OCI-LY7 (cell line): Measurements from ENCODE around the gene SLC26A8. TPM values are rescaled to one million over a fixed set of nuclear protein-coding genes. Genes with fewer than 3 reads are reported as not detected.

Experiments used
- Bru-seq: library from RNA; stranded (reverse); fragments of 400-500 nt; gene quantifications from one replicate; lab custom pipeline; 2021; lab: Mats Ljungman, UMichigan
- BruChase-seq, 2 experiments: library from RNA; stranded (reverse); fragments of 400-500 nt; gene quantifications; one replicate each; lab custom pipeline; 2021; lab: Mats Ljungman, UMichigan
- BruUV-seq: library from RNA; stranded (reverse); fragments of 400-500 nt; replicated peaks from 2 replicates; lab custom pipeline; 2021; lab: Mats Ljungman, UMichigan
- CTCF ChIA-PET: fragments of 300-600 bp; sonication (Branson Sonifier 250); formaldehyde crosslinking; loops from one replicate; lab custom pipeline; 2022; ENCODE audit warnings: antibody characterized with exemption; ENCODE audit not compliant: unreplicated experiment; lab: Charles Lee
- POLR2A ChIA-PET: fragments of 300-600 bp; sonication (Branson Sonifier 250); formaldehyde crosslinking; loops from one replicate; lab custom pipeline; 2022; ENCODE audit warnings: antibody characterized with exemption; lab: Charles Lee
- DNase-seq: peaks from one replicate; pipeline ENCODE4 v3.0.0-alpha.2; 2015; ENCODE audit warnings: low spot score
- H2AFZ ChIP-seq: fragments of 200-600 bp; sonication (generic), shearing (Covaris generic); 2 replicates; pipeline ENCODE4 v1.6.1; 2014; ENCODE audit warnings: mild to moderate bottlenecking, antibody characterized with exemption, low read length, moderate library complexity
- H3K27ac ChIP-seq: fragments of 200-600 bp; sonication (generic); 2 replicates; pipeline ENCODE4 v1.5.1; 2014; ENCODE audit warnings: mixed run types, low read depth, mild to moderate bottlenecking, moderate library complexity, low read length, inconsistent platforms; ENCODE audit not compliant: poor library complexity, severe bottlenecking
- H3K36me3 ChIP-seq: fragments of 200-600 bp; sonication (generic); 2 replicates; pipeline ENCODE4 v1.6.1; 2014; ENCODE audit warnings: mild to moderate bottlenecking, antibody characterized with exemption, low read length, moderate library complexity, mixed read lengths; ENCODE audit not compliant: insufficient read depth
- H3K4me1 ChIP-seq: fragments of 200-600 bp; sonication (generic); 2 replicates; pipeline ENCODE4 v1.5.1; 2014; ENCODE audit warnings: mild to moderate bottlenecking, low read length; ENCODE audit not compliant: insufficient read depth, poor library complexity, severe bottlenecking
- H3K4me2 ChIP-seq: fragments of 200-600 bp; sonication (generic); 2 replicates; pipeline ENCODE4 v1.6.1; 2014; ENCODE audit warnings: mild to moderate bottlenecking, low read length
- H3K4me3 ChIP-seq: fragments of 200-600 bp; sonication (generic); 2 replicates; pipeline ENCODE4 v1.5.1; 2014; ENCODE audit warnings: mild to moderate bottlenecking, low read depth, low read length; ENCODE audit not compliant: poor library complexity, severe bottlenecking
- H3K79me2 ChIP-seq: fragments of 200-600 bp; sonication (generic); 2 replicates; pipeline ENCODE4 v1.6.1; 2016; ENCODE audit warnings: low read depth, mild to moderate bottlenecking, low read length, moderate library complexity, mixed read lengths; ENCODE audit not compliant: insufficient read depth
- H3K9me2 ChIP-seq: fragments of 200-600 bp; sonication (generic); 2 replicates; pipeline ENCODE4 v1.6.1; 2016; ENCODE audit warnings: mild to moderate bottlenecking, low read length, mixed read lengths; ENCODE audit not compliant: insufficient read depth
- H3K9me3 ChIP-seq: fragments of 200-600 bp; sonication (generic); 2 replicates; pipeline ENCODE4 v1.6.1; 2014; ENCODE audit warnings: mild to moderate bottlenecking, mixed run types, low read length, mixed read lengths
- H4K20me1 ChIP-seq: fragments of 200-600 bp; sonication (generic); 2 replicates; pipeline ENCODE4 v1.6.1; 2014; ENCODE audit warnings: mild to moderate bottlenecking, antibody characterized with exemption, low read length, moderate library complexity, mixed read lengths; ENCODE audit not compliant: insufficient read depth
- CTCF ChIP-seq: fragments of 200-600 bp; sonication (generic); conservative IDR thresholded peaks from 2 replicates; pipeline ENCODE4 v1.5.1; 2014; ENCODE audit warnings: mild to moderate bottlenecking, antibody characterized with exemption, low read length, moderate library complexity, mixed read lengths
- EZH2phosphoT487 ChIP-seq: fragments of 200-600 bp; sonication (generic); IDR thresholded peaks from 2 replicates; pipeline ENCODE4 v1.6.1; 2018; ENCODE audit warnings: low read depth, borderline replicate concordance, mild to moderate bottlenecking, mixed run types, antibody characterized with exemption, low read length, moderate library complexity, mixed read lengths
- intact Hi-C: fragments of 100-400 bp; cut with micrococcal nuclease; formaldehyde crosslinking; loops from one replicate; pipeline ENCODE4 v1.10.0; 2022; ENCODE audit not compliant: unreplicated experiment
- long read RNA-seq: library from polyadenylated mRNA; stranded (forward); transcript quantifications from one replicate; pipeline ENCODE4 v2.0.0, GENCODE V29; 2022
- total RNA-seq, 2 experiments: library from RNA; depleted of rRNA in 1 of 2; stranded (reverse); fragments of >200 nt in 1 of 2; shearing (Covaris generic) in 1 of 2; gene quantifications; 2 replicates each; pipeline ENCODE4 v1.2.3, GENCODE V29; 2014 to 2022

The SLC26A8 gene, protein sequence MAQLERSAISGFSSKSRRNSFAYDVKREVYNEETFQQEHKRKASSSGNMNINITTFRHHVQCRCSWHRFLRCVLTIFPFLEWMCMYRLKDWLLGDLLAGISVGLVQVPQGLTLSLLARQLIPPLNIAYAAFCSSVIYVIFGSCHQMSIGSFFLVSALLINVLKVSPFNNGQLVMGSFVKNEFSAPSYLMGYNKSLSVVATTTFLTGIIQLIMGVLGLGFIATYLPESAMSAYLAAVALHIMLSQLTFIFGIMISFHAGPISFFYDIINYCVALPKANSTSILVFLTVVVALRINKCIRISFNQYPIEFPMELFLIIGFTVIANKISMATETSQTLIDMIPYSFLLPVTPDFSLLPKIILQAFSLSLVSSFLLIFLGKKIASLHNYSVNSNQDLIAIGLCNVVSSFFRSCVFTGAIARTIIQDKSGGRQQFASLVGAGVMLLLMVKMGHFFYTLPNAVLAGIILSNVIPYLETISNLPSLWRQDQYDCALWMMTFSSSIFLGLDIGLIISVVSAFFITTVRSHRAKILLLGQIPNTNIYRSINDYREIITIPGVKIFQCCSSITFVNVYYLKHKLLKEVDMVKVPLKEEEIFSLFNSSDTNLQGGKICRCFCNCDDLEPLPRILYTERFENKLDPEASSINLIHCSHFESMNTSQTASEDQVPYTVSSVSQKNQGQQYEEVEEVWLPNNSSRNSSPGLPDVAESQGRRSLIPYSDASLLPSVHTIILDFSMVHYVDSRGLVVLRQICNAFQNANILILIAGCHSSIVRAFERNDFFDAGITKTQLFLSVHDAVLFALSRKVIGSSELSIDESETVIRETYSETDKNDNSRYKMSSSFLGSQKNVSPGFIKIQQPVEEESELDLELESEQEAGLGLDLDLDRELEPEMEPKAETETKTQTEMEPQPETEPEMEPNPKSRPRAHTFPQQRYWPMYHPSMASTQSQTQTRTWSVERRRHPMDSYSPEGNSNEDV
- total RNA-seq (2014; rRNA removed; shearing (Covaris generic)) (not detected in 2 replicates), total RNA-seq (2022) (not detected in 2 replicates), Bru-seq, nascent RNA (not detected), BruChase-seq, experiment 1, labeled RNA remaining after a 6-hour chase (percentile 9 among the genes with signal in this experiment), BruChase-seq, experiment 2, labeled RNA remaining after a 2-hour chase (percentile 11 among the genes with signal in this experiment)
- long read RNA-seq = 0 reads

- no peak within 1 kb of the TSS for H2AFZ ChIP-seq
- CTCF ChIA-PET = no interaction called here
- POLR2A ChIA-PET = interaction anchor here (0.6 to 0.9 kb wide), 3 partner anchors 45 to 806 kb away, joined by 3 read pairs; no protein-coding TSS in a partner anchor
These were observed at the start of gene SLC26A8 for GRCh38 chr6:36023996-36024795. Gene SLC26A8, minus strand, starts transcription at chr6:36024641. Its CDS starts 4,934 bp downstream, at chr6:36019707.

DNA sequence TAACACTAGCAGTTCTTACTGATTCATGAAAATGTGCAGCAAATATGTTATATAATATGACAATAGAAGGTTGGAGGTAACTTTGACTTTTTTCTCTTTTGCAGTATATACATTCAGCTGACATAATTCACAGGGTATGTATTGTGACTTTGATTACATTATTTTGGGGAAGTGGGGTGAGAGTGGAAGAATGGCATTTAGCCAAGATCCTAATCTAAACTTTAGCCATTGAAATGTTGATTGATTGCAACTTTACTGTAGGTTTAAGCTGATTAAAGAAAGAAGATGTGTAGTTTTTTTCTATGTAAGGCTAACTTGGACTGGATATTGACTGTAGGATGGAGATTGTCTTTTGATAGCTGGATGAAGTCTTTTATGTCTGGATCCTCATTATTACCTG, 49.1 kb upstream of the SLC26A8 start:
- POLR2A ChIA-PET = interaction anchor here (1.0 kb wide), 1 partner anchor 304 kb away, joined by 3 read pairs; no protein-coding TSS in a partner anchor

More at GRCh38 chr6:36023996-36024795, at the start of gene SLC26A8:
- Histone ChIP-seq H3K9me2 (no peaks in the 10 kb centered on the region), H3K36me3 (peaks cover 4% of the 10 kb centered on the region; the same call in 1 of the 2 replicates), H3K4me3 (no peak within 1 kb of the TSS), H3K27ac (no peak within 1 kb of the TSS), H3K4me1 (no peaks in the 10 kb centered on the region), H3K9me3 (no peaks in the 10 kb centered on the region), H4K20me1 (peaks cover 3% of the 10 kb centered on the region), H3K79me2 (peaks cover 14% of the 10 kb centered on the region), H3K4me2 (no peak within 1 kb of the TSS)
- DNase-seq = no peak
- TF ChIP-seq EZH2phosphoT487 = no peak
- no peak for TF ChIP-seq CTCF
- intact Hi-C loops = no loop called here
- no TSS peak for BruUV-seq

More for the DNA sequence above, 49.1 kb upstream of the SLC26A8 start:
- Histone ChIP-seq H4K20me1 (peaks cover 10% of the 10 kb centered on the region; the same call in 1 of the 2 replicates), H3K27ac (no peak overlapping the region), H3K36me3 (peaks cover 45% of the 10 kb centered on the region), H3K9me3 (no peaks in the 10 kb centered on the region), H3K79me2 (peaks cover 12% of the 10 kb centered on the region; the same call in 1 of the 2 replicates), H2AFZ (no peak overlapping the region), H3K4me2 (no peak overlapping the region), H3K4me3 (no peak overlapping the region), H3K4me1 (no peaks in the 10 kb centered on the region), H3K9me2 (no peaks in the 10 kb centered on the region)
- CTCF ChIA-PET = no interaction called here
- no TSS peak for BruUV-seq
- intact Hi-C loops = no loop called here
- no peak for TF ChIP-seq EZH2phosphoT487
- peak; percentile 31; the same call in 1 of the 2 replicates for TF ChIP-seq CTCF
- DNase-seq = no peak
